GM23338 (cell line): ENCODE data around the gene OGFRL1. TPM values are rescaled to one million over a fixed set of nuclear protein-coding genes. Genes with fewer than 3 reads are reported as not detected.

Source experiments
- ATAC-seq: fragments of 200-7000 bp; cut with Tn5 transposase; 3 replicates; pipeline ENCODE4 v1.9.1; 2020
- DNase-seq: peaks from one replicate; pipeline ENCODE4 v3.0.0-alpha.2; 2015; ENCODE audit warnings: low spot score
- H2AFZ ChIP-seq: fragments of 200-600 bp; sonication (generic); 2 replicates; pipeline ENCODE4 v1.8.0; 2016; ENCODE audit warnings: antibody characterized with exemption, mild to moderate bottlenecking, moderate library complexity
- H3F3A ChIP-seq: fragments of 200-600 bp; sonication (generic); replicated peaks from 2 replicates; pipeline ENCODE4 v1.8.0; 2017; ENCODE audit warnings: antibody characterized with exemption, mixed run types, low read depth
- H3K27ac ChIP-seq: fragments of 200-600 bp; sonication (generic); 2 replicates; pipeline ENCODE4 v1.6.1; 2016; ENCODE audit warnings: low read depth
- H3K27me3 ChIP-seq: fragments of 200-600 bp; sonication (generic); 2 replicates; pipeline ENCODE4 v1.8.0; 2016; ENCODE audit warnings: mild to moderate bottlenecking, mixed run types, moderate library complexity; ENCODE audit not compliant: insufficient read depth
- H3K36me3 ChIP-seq: fragments of 200-600 bp; sonication (generic); 2 replicates; pipeline ENCODE4 v1.8.0; 2016; ENCODE audit warnings: mild to moderate bottlenecking; ENCODE audit not compliant: insufficient read depth
- H3K4me1 ChIP-seq: fragments of 200-600 bp; sonication (generic); 2 replicates; pipeline ENCODE4 v1.8.0; 2016; ENCODE audit warnings: mild to moderate bottlenecking, moderate library complexity; ENCODE audit not compliant: insufficient read depth
- H3K4me2 ChIP-seq: fragments of 200-600 bp; sonication (generic); 2 replicates; pipeline ENCODE4 v1.7.1; 2017; ENCODE audit warnings: mixed run types
- H3K4me3 ChIP-seq: fragments of 200-600 bp; sonication (generic); 2 replicates; pipeline ENCODE4 v1.6.1; 2016; ENCODE audit warnings: mixed run types
- H3K79me2 ChIP-seq: fragments of 200-600 bp; sonication (generic); replicated peaks from 2 replicates; pipeline ENCODE4 v1.8.0; 2017; ENCODE audit warnings: mild to moderate bottlenecking; ENCODE audit not compliant: insufficient read depth
- H3K9me2 ChIP-seq: fragments of 200-600 bp; sonication (generic); 2 replicates; pipeline ENCODE4 v1.8.0; 2017; ENCODE audit not compliant: insufficient read depth
- H4K20me1 ChIP-seq: fragments of 200-600 bp; sonication (generic); replicated peaks from 2 replicates; pipeline ENCODE4 v1.8.0; 2017; ENCODE audit warnings: mild to moderate bottlenecking; ENCODE audit not compliant: insufficient read depth
- H3K27ac Mint-ChIP-seq: 2 replicates; pipeline ENCODE4 v1.8.0; 2020; ENCODE audit warnings: inconsistent platforms, mild to moderate bottlenecking, moderate library complexity, mixed read lengths
- H3K27me3 Mint-ChIP-seq: 3 replicates; pipeline ENCODE4 v1.8.0; 2022; ENCODE audit warnings: low read depth, mild to moderate bottlenecking, moderate library complexity, mixed read lengths, inconsistent platforms; ENCODE audit not compliant: insufficient read depth, poor library complexity
- H3K36me3 Mint-ChIP-seq: 3 replicates; pipeline ENCODE4 v1.8.0; 2021; ENCODE audit warnings: low read depth, mild to moderate bottlenecking, inconsistent platforms, moderate library complexity, mixed read lengths
- H3K4me1 Mint-ChIP-seq: 3 replicates; pipeline ENCODE4 v1.8.0; 2020; ENCODE audit warnings: mild to moderate bottlenecking, inconsistent platforms, mixed read lengths
- H3K4me3 Mint-ChIP-seq: 3 replicates; pipeline ENCODE4 v1.8.0; 2021; ENCODE audit warnings: moderate library complexity, mild to moderate bottlenecking, inconsistent platforms, mixed read lengths
- H3K9me3 Mint-ChIP-seq: 3 replicates; pipeline ENCODE4 v1.8.0; 2020; ENCODE audit warnings: moderate library complexity, mild to moderate bottlenecking, inconsistent platforms, mixed read lengths
- CREB1 ChIP-seq: fragments of 250-450 bp; sonication (Bioruptor Pico); IDR thresholded peaks from 2 replicates; pipeline ENCODE4 v1.5.0; 2020; ENCODE audit warnings: low read depth, mild to moderate bottlenecking, moderate library complexity
- CTCF ChIP-seq, 2 experiments: fragments of 200-600 bp in 1 of 2; sonication (generic) in 1 of 2; conservative IDR thresholded peaks; 2 replicates each; pipeline versions ENCODE4 v1.5.1 to v1.6.1; 2016 to 2017; ENCODE audit warnings: antibody characterized with exemption in 2 of 2, low read depth in 2 of 2, mild to moderate bottlenecking in 2 of 2, moderate library complexity in 1 of 2
- ETS1 ChIP-seq: IDR thresholded peaks from 2 replicates; pipeline ENCODE4 v1.6.1; 2016; ENCODE audit warnings: antibody characterized with exemption
- EZH2 ChIP-seq: fragments of 200-600 bp; sonication (generic); IDR thresholded peaks from one replicate; pipeline ENCODE4 v1.8.0; 2017; ENCODE audit warnings: antibody characterized with exemption, mild to moderate bottlenecking, low read depth; ENCODE audit not compliant: unreplicated experiment
- EZH2phosphoT487 ChIP-seq: fragments of 200-600 bp; sonication (generic); IDR thresholded peaks from one replicate; pipeline ENCODE4 v1.8.1; 2018; ENCODE audit warnings: antibody characterized with exemption; ENCODE audit not compliant: unreplicated experiment
- JUNB ChIP-seq: IDR thresholded peaks from one replicate; pipeline ENCODE4 v1.6.1; 2016; ENCODE audit warnings: antibody characterized with exemption; ENCODE audit not compliant: unreplicated experiment
- POLR2AphosphoS5 ChIP-seq: IDR thresholded peaks from 2 replicates; pipeline ENCODE4 v1.6.1; 2016; ENCODE audit warnings: antibody characterized with exemption, low read depth
- REST ChIP-seq: IDR thresholded peaks from one replicate; pipeline ENCODE4 v1.6.1; 2018; ENCODE audit warnings: antibody characterized with exemption; ENCODE audit not compliant: unreplicated experiment
- STAT1 ChIP-seq: IDR thresholded peaks from one replicate; pipeline ENCODE4 v1.6.1; 2016; ENCODE audit warnings: antibody characterized with exemption; ENCODE audit not compliant: unreplicated experiment
- ZNF331 ChIP-seq: fragments of 250-450 bp; sonication (Bioruptor Pico); IDR thresholded peaks from 2 replicates; pipeline ENCODE4 v1.5.0; 2020; ENCODE audit warnings: low read depth, mild to moderate bottlenecking, moderate library complexity
- polyA plus RNA-seq: library from polyadenylated mRNA; unstranded; fragments of >200 nt; fragmentation: Nextera tagmentation; extraction: Ambion mirVana; gene quantifications from 2 replicates; pipeline ENCODE4 v1.2.1, GENCODE V29; 2016
- total RNA-seq: library from RNA; depleted of rRNA; stranded (reverse); fragments of >200 nt; shearing (Covaris generic); gene quantifications from 2 replicates; pipeline ENCODE4 v1.2.3, GENCODE V29; 2014

The OGFRL1 gene
- total and polyA plus RNA-seq, 2 experiments from 2014 or later = 4.2 to 10.0 TPM

GRCh38 chr6:71317441-71317840 lies 28.8 kb downstream of the OGFRL1 start:
- no peak overlapping the region for H2AFZ ChIP-seq
- no peaks in the 10 kb centered on the region for H4K20me1 ChIP-seq
- no peaks in the 10 kb centered on the region for H3K36me3 ChIP-seq
- no peaks in the 10 kb centered on the region for H3K4me1 Mint-ChIP-seq
- H3K27me3 ChIP-seq = no peaks in the 10 kb centered on the region
- no peak for ATAC-seq
- H3F3A ChIP-seq = no peaks in the 10 kb centered on the region
- peaks cover 2% of the 10 kb centered on the region; the same call in 1 of the 3 replicates for H3K9me3 Mint-ChIP-seq
- TF ChIP-seq ETS1 (no peak), ZNF331 (CRISPR knock-in tag) (no peak), POLR2AphosphoS5 (no peak), JUNB (no peak), EZH2 (no peak)
- no peaks in the 10 kb centered on the region for H3K36me3 Mint-ChIP-seq
- no peak overlapping the region for H3K4me3 Mint-ChIP-seq
- H3K4me3 ChIP-seq = no peak overlapping the region
- H3K27ac Mint-ChIP-seq = no peak overlapping the region
- no peaks in the 10 kb centered on the region for H3K4me1 ChIP-seq
- no peaks in the 10 kb centered on the region for H3K79me2 ChIP-seq
- H3K27ac ChIP-seq = no peak overlapping the region
- no peak for DNase-seq
- H3K9me2 ChIP-seq = peaks cover 7% of the 10 kb centered on the region
- no peak overlapping the region for H3K4me2 ChIP-seq
- H3K27me3 Mint-ChIP-seq = peaks cover 2% of the 10 kb centered on the region

GRCh38 chr6:71320041-71320440 lies 31.4 kb downstream of the OGFRL1 start:
- Histone ChIP-seq H3F3A (no peaks in the 10 kb centered on the region), H3K27ac (no peak overlapping the region), H3K79me2 (no peaks in the 10 kb centered on the region), H3K36me3 (no peaks in the 10 kb centered on the region), H3K27me3 (no peaks in the 10 kb centered on the region), H3K4me3 (no peak overlapping the region), H3K4me1 (no peaks in the 10 kb centered on the region), H4K20me1 (no peaks in the 10 kb centered on the region), H3K9me2 (0 out of 2 replicates have a peak, but pooled peaks cover 3% of the 10 kb centered on the region), H2AFZ (no peak overlapping the region), H3K4me2 (no peak overlapping the region)
- no peak overlapping the region for H3K27ac Mint-ChIP-seq
- DNase-seq = no peak
- H3K4me1 Mint-ChIP-seq = no peaks in the 10 kb centered on the region
- no peak for ATAC-seq
- H3K9me3 Mint-ChIP-seq = peaks cover 2% of the 10 kb centered on the region; the same call in 1 of the 3 replicates
- H3K27me3 Mint-ChIP-seq = peaks cover 2% of the 10 kb centered on the region
- no peak overlapping the region for H3K4me3 Mint-ChIP-seq
- H3K36me3 Mint-ChIP-seq = no peaks in the 10 kb centered on the region
- no peak for TF ChIP-seq POLR2AphosphoS5
- TF ChIP-seq CTCF (conservative IDR thresholded peaks at IDR 0.05; ENCODE audit: low read depth in 2 of 2) = no peak
- no peak for TF ChIP-seq REST
- TF ChIP-seq CREB1 (CRISPR knock-in tag) = no peak
- no peak for TF ChIP-seq STAT1
- no peak for TF ChIP-seq JUNB
- TF ChIP-seq EZH2phosphoT487 = no peak
